GM19372 (cell line): Measurements from ENCODE around the gene ADCY7.
"Not testable (repeated sequence)": the region's sequence is repeated elsewhere in the genome, so short reads cannot be mapped to it uniquely, and the experiment has no call there.

Source experiments
- ATAC-seq: cut with Tn5 transposase; IDR thresholded peaks from one replicate; pipeline ENCODE4 v1.9.1; 2021; ENCODE audit warnings: mild to moderate bottlenecking, low read depth, moderate library complexity; ENCODE audit not compliant: unreplicated experiment

Gene ADCY7

GRCh38 chr16:50266337-50267091 is at the start of gene ADCY7:
TSS of gene ADCY7 (plus strand) at chr16:50266551. CDS start at chr16:50288180, 21,629 bp downstream.
- ATAC-seq: peak; percentile 88

DNA sequence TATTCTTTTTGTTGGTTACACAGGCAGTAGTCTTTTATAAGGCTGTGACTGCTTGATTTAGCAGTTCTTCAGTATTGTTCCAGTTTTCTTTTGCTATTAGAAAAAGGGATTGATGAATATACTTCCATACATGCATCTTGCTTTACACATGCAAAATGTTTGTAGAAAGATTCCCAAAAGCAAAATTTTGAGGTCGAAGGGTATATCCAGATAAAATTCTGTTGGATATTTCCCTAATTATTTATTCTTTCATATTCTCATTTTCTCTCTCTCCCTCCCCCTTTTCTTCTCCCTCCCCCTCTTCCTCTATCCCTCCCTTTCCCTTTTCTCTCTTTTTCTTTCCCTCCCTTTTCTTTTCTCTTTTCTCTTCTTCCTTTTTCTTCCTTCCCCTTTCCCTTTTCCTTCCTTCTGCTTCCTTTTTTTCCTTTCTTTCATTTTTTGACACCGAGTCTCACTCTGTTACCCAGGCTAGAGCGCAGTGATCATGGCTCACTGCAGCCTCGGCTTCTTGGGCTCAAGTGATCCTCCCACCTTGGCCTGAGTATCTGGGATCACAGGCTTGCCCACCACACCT is 46.9 kb upstream of the ADCY7 start:
- ATAC-seq: no peak

DNA sequence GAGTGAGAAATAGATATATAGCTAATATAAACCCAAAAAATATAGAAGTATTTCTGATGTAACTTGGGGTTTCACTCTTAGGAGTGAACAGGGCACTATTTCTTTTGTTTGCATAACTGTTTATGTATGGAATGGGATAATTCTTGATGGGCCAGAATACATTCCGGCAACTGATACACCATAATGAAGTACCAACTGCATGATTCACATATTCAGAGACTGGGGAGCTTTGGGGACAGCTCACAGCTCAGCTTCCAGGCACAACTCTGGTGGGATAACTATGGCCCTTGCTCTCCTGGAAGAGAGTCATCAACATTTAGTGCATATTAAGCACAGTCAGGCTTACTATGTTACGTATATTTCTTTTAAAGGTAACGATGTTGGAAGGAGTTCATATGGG is 42.1 kb upstream of the ADCY7 start:
- ATAC-seq: no peak

DNA sequence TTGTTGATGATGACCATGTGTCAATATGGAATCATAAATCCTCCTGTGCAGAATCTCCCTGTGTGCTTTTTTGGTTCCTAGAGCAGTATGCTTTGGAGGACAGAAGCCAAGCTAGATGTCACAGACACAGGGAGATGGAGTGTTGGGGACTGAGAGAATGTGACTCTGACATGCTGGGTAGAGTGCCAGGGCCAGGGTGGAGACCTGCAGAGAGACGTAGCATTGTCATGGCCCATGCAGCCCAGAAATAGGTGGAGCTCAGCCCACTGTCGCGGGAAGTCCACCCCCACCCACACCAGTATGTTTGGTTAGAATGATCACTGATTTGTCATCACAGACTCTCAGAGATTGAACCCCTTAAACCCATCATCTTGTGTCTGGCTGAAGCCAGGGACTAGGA is 39.2 kb upstream of the ADCY7 start:
- ATAC-seq: no peak

DNA sequence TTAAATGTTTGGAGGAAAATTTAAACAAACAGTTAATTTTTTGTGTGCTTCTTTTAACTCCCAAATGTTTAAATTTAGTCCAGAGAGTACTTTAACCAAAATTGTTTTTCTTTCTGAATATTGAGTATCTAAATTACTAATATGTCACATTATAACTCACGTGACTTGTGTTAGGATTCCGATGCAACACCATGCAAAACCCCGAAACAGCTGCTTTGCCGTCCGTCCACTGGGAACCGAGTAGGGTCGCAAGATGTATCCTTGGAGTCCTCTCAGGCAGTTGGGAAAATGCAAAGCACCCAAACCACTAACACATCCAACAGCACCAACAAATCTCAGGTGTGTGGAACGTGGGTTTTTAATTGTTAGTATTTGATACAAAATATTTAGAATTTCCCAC is 38.7 kb upstream of the ADCY7 start:
- no peak for ATAC-seq

- no peak for ATAC-seq
Observed at GRCh38 chr16:50228364-50228868, 37.9 kb upstream of the ADCY7 start.

DNA sequence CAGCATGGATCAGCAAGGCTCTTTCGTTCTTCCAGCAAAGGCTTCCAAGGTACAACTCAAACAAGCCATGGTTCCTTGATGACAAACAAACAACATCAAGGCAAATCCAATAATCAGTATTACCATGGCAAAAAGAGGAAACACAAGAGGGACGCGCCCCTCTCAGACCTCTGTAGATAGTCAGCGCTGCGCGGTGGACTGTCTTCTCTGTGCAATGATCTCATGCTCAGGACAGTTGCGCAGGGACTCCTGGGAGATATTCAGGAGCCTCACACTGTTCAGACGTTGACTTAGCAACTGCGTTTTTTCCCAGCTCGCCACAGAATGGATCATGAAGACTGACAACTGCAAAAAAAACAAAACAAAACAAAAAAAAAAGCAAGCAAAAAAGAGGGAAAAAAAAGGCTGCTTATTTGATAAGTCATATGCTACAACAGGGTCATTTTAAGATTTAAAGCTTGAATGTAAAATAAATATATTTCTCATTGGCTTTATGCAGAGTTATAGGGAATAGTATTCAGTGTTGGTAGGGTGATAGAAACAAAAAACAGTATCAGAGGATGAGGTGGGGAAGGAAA is 37.1 kb upstream of the ADCY7 start:
- ATAC-seq: no peak

DNA sequence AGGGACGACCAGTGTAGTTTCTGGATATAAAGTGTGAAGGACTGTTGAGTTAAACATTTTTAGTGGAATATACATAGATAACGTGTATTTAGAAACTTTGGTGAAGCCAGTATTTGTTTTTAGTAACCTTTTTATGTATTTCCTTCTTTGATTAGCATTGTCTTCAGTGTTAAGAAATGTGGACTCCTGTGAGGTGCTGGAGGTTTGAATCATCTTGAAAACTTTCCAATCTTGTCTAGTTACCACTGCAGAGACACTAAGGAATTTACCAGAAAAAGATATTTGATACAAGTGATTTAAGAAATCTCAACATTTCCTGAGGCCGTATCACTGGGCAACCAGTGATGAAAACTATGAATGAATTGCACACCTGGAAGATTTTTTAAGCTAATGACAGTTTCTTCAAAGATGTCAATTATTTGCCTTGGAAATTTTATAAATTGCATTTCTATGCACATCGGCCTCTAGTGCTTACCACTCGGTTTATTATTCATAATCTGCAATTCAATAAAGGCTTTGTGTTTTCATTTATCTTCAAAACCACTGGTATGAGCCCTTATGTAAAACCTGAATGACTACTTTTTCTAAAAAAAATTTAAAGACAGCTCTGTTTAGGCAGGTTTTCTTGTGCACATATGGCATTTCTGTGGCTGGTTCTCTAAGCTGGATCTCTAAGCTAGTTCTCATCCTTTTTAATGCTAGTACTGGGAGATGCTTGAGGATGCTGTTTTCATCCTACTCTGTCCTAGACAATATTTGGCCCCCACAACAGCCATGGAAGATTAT is 31.4 kb upstream of the ADCY7 start:
- no peak for ATAC-seq

GRCh38 chr16:50235581-50235980 is 30.8 kb upstream of the ADCY7 start:
- ATAC-seq: no peak

- ATAC-seq: no peak
Observed at GRCh38 chr16:50238314-50238713, 28.0 kb upstream of the ADCY7 start.

GRCh38 chr16:50238868-50239301 is 27.5 kb upstream of the ADCY7 start:
- ATAC-seq: no peak

- not testable (repeated sequence) for ATAC-seq
Observed at GRCh38 chr16:50243024-50243423, 23.3 kb upstream of the ADCY7 start.

DNA sequence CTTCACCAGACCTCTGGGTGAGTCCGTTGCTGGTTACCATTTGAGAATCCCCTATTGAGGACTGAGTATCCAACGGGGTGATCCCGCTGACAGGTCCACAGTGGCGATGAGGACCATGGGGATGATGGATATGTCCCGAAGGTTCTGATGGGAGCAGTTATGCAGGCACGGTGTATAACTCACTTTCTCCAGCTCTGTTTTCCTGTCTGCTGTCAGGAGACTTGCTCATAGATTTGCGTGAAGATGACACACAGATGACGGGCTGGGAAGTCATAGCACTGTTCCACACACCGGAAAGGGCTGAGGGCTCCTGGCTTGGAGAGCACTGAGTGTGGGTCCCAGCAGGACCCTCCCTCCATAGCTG is 22.2 kb upstream of the ADCY7 start:
- ATAC-seq: no peak

GRCh38 chr16:50244504-50245416 is 21.6 kb upstream of the ADCY7 start:
- ATAC-seq: no peak

- ATAC-seq: peak; percentile 84
Observed at GRCh38 chr16:50245417-50246298, 20.7 kb upstream of the ADCY7 start.

DNA sequence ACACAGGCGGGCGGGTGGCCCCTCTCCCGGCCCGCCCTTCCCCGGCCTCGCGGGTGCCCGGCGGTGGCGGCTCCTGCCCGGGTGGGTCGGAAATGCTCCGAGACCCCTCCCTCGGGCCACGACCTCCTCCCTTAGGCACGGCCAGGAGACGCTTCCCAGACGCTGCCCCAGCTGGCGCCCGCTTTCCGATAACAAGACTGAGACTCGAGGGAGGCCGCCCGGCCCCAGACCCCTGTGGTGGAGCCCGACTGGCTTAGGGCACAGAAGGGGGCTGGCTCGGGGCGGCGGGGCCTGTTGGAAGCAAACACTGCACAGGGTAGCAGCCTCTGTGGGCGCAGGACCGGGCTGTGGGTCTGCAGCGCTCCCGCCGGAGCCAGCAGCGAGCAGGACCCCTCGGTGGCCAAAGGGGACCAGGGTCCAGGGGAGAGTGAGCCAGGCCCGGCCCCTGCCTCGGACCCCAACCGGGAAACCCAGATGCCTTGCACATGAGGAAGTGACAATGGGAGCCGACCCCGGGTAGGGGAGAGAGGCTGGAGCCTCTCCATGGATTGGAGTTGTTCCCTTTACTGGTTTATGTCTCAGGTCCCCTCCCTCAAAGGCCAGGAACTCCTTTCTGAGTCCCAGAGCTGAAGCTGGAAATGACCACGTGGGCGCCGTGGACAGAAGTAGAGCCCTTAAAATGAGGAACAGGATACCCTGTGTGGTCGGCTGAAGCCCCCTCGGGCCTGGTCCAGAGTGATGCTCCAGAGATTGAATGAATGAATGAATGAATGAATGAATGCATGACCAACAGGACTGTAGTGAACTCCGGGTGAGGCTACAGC is 19.8 kb upstream of the ADCY7 start:
- ATAC-seq: no peak

- ATAC-seq: no peak
Observed at GRCh38 chr16:50247123-50247905, 19.0 kb upstream of the ADCY7 start.
